Measurements from ENCODE around the gene AP2A1. TPM values are rescaled to one million over a fixed set of nuclear protein-coding genes. Genes with fewer than 3 reads are reported as not detected.

Gene AP2A1
- total and polyA plus RNA-seq, 4 donors = 20.1 to 123 (median 57.5) TPM

DNA sequence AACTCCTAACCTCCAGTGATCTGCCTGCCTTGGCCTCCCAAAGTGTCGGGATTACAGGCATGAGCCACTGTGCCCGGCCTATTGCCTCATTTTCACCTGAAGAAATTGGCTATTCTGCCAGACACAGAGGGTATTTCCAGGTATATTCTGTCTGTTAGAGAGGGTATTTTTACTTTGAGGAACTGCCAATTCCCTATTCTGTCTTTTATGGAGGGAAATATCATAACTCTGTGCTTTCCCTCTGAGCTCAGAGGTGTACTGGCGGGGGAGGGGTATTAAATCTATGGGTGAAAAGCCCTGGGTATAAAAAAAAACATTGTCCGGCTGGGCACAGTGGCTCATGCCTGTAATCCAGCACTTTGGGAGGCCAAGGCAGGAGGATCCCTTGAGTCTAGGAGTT is 28.5 kb upstream of the AP2A1 start:
- Histone ChIP-seq H3K9me3 (ENCODE audit: control insufficient read depth in 4 of 4, low read length in 3 of 4) (no peaks in the 10 kb centered on the region), H3K4me1 (ENCODE audit: control insufficient read depth in 4 of 4, insufficient read depth in 4 of 4, low read length in 3 of 4) (no peaks in the 10 kb centered on the region), H3K27me3 (ENCODE audit: control insufficient read depth in 4 of 4, insufficient read depth in 4 of 4, low read length in 3 of 4) (no peaks in the 10 kb centered on the region), H3K27ac (ENCODE audit: low read depth in 1 of 2, low read length in 2 of 2) (no peak overlapping the region), H3K9ac (ENCODE audit: low read depth in 1 of 2, low read length in 2 of 2) (no peak overlapping the region), H3K4me3 (ENCODE audit: low read depth in 1 of 3, low read length in 3 of 3) (no peak overlapping the region), H3K36me3 (ENCODE audit: control insufficient read depth in 4 of 4, insufficient read depth in 3 of 4, low read depth in 1 of 4, low read length in 3 of 4) (no peaks in the 10 kb centered on the region)
- no peak for TF ChIP-seq YY1 (IDR thresholded peaks at IDR 0.05)
- TF ChIP-seq, protein P1, sequence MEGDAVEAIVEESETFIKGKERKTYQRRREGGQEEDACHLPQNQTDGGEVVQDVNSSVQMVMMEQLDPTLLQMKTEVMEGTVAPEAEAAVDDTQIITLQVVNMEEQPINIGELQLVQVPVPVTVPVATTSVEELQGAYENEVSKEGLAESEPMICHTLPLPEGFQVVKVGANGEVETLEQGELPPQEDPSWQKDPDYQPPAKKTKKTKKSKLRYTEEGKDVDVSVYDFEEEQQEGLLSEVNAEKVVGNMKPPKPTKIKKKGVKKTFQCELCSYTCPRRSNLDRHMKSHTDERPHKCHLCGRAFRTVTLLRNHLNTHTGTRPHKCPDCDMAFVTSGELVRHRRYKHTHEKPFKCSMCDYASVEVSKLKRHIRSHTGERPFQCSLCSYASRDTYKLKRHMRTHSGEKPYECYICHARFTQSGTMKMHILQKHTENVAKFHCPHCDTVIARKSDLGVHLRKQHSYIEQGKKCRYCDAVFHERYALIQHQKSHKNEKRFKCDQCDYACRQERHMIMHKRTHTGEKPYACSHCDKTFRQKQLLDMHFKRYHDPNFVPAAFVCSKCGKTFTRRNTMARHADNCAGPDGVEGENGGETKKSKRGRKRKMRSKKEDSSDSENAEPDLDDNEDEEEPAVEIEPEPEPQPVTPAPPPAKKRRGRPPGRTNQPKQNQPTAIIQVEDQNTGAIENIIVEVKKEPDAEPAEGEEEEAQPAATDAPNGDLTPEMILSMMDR (IDR thresholded peaks at IDR 0.05; ENCODE audit: low read depth, low read length, missing input control) = no peak
- 88% methylated on average over 4 of the region's 4 CpGs for WGBS
- DNase-seq (ENCODE audit: low spot score) = no peak

DNA sequence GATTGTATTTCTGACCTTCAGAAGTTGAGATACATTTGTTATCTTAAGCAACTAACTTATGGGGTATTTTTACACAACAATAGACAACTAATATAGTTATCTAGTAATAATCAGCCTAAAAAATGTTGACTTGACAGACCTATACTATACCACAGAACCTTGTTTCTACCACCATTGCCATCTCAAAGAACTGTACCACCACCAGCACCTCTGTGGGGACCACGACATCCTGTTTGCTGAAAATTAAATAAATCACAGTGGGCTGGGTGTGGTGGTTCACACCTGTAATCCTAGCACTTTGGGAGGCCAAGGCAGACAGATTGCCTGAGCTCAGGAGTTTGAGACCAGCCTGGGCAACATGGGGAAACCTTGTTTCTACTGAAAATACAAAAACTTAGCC is 27.7 kb upstream of the AP2A1 start:
- Histone ChIP-seq H3K36me3 (ENCODE audit: control insufficient read depth in 4 of 4, insufficient read depth in 3 of 4, low read depth in 1 of 4, low read length in 3 of 4) (no peaks in the 10 kb centered on the region), H3K27ac (ENCODE audit: low read depth in 1 of 2, low read length in 2 of 2) (no peak overlapping the region), H3K4me3 (ENCODE audit: low read depth in 1 of 3, low read length in 3 of 3) (no peak overlapping the region), H3K9ac (ENCODE audit: low read depth in 1 of 2, low read length in 2 of 2) (no peak overlapping the region), H3K9me3 (ENCODE audit: control insufficient read depth in 4 of 4, low read length in 3 of 4) (no peaks in the 10 kb centered on the region), H3K4me1 (ENCODE audit: control insufficient read depth in 4 of 4, insufficient read depth in 4 of 4, low read length in 3 of 4) (no peaks in the 10 kb centered on the region), H3K27me3 (ENCODE audit: control insufficient read depth in 4 of 4, insufficient read depth in 4 of 4, low read length in 3 of 4) (no peaks in the 10 kb centered on the region)
- TF ChIP-seq, protein P2, sequence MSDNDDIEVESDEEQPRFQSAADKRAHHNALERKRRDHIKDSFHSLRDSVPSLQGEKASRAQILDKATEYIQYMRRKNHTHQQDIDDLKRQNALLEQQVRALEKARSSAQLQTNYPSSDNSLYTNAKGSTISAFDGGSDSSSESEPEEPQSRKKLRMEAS (IDR thresholded peaks at IDR 0.05) = no peak
- no peak for TF ChIP-seq TAF1 (conservative IDR thresholded peaks at IDR 0.05)
- no peak for DNase-seq (ENCODE audit: low spot score)
- 83% methylated on average over 1 of the region's 1 CpG for WGBS

DNA sequence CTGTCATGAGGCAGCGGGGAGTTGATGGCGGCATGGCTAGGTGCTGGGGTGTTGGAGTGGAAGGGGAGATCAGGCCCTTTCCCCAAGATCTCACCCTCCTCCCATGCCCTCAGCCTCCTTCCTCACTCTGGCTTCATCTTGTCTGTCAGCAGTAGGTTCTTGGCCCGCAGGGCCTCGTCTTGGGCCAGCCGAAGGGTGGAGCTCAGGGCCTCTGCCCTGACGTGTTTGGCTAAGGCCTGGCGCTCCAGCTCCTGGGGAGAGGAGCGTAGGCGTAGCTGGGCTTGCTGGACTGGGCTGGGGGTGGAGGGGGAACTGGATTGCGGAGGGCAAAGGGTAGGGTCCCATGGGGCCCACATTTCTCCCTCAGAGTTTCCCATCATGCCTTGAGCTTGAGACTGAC is 26.9 kb upstream of the AP2A1 start:
- Histone ChIP-seq H3K4me3 (ENCODE audit: low read depth in 1 of 3, low read length in 3 of 3) (no peak overlapping the region), H3K27ac (ENCODE audit: low read depth in 1 of 2, low read length in 2 of 2) (no peak overlapping the region), H3K9ac (ENCODE audit: low read depth in 1 of 2, low read length in 2 of 2) (no peak overlapping the region), H3K36me3 (ENCODE audit: control insufficient read depth in 4 of 4, insufficient read depth in 3 of 4, low read depth in 1 of 4, low read length in 3 of 4) (no peaks in the 10 kb centered on the region), H3K27me3 (ENCODE audit: control insufficient read depth in 4 of 4, insufficient read depth in 4 of 4, low read length in 3 of 4) (no peaks in the 10 kb centered on the region), H3K9me3 (ENCODE audit: control insufficient read depth in 4 of 4, low read length in 3 of 4) (no peaks in the 10 kb centered on the region), H3K4me1 (ENCODE audit: control insufficient read depth in 4 of 4, insufficient read depth in 4 of 4, low read length in 3 of 4) (no peaks in the 10 kb centered on the region)
- TF ChIP-seq, protein P2 (IDR thresholded peaks at IDR 0.05) = no peak
- 96% methylated on average over 10 of the region's 10 CpGs for WGBS
- no peak for DNase-seq (ENCODE audit: low spot score)

DNA sequence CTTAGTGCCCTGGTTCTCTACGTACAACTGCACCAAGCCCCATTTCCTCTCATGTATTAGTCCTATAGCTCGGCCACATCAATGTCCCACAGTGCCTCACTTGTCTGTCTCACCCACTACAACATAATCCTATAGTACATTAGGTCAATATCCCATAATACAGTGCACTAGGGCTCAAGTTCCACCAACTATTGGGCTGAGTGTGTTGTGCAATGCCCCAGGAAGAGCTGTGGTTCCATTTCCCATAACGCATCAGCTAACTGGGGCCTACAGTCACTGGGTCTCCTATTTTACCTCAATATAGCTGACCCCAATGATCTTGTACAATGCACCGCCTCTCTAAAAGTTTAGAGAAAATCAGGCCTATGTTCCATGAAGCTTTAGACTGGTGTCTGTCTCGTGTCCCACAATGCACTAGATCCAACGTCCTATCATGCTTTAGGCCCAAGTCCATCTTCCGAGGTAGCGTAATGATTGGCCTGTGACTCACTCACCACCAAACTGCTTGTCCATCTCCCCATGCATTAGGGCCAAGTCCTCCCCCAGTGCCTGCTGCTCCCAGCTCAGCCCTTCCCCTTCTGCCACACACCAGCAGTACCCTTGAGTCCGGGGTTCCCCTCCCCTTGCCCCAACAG is 25.5 kb upstream of the AP2A1 start:
- H3K9ac ChIP-seq (ENCODE audit: low read depth in 1 of 2, low read length in 2 of 2) = no peak overlapping the region
- no peak for DNase-seq (ENCODE audit: low spot score)
- H3K27ac ChIP-seq (ENCODE audit: low read depth in 1 of 2, low read length in 2 of 2) = no peak overlapping the region
- H3K4me1 ChIP-seq (ENCODE audit: control insufficient read depth in 4 of 4, insufficient read depth in 4 of 4, low read length in 3 of 4) = peaks cover 0 to 1% (median 0%) of the 10 kb centered on the region in 4 donors
- H3K36me3 ChIP-seq (ENCODE audit: control insufficient read depth in 4 of 4, insufficient read depth in 3 of 4, low read depth in 1 of 4, low read length in 3 of 4) = no peaks in the 10 kb centered on the region
- no peak overlapping the region for H3K4me3 ChIP-seq (ENCODE audit: low read depth in 1 of 3, low read length in 3 of 3)
- no peaks in the 10 kb centered on the region for H3K27me3 ChIP-seq (ENCODE audit: control insufficient read depth in 4 of 4, insufficient read depth in 4 of 4, low read length in 3 of 4)
- 82% methylated on average over 9 of the region's 9 CpGs for WGBS
- H3K9me3 ChIP-seq (ENCODE audit: control insufficient read depth in 4 of 4, low read length in 3 of 4) = no peaks in the 10 kb centered on the region
- TF ChIP-seq, protein P3, sequence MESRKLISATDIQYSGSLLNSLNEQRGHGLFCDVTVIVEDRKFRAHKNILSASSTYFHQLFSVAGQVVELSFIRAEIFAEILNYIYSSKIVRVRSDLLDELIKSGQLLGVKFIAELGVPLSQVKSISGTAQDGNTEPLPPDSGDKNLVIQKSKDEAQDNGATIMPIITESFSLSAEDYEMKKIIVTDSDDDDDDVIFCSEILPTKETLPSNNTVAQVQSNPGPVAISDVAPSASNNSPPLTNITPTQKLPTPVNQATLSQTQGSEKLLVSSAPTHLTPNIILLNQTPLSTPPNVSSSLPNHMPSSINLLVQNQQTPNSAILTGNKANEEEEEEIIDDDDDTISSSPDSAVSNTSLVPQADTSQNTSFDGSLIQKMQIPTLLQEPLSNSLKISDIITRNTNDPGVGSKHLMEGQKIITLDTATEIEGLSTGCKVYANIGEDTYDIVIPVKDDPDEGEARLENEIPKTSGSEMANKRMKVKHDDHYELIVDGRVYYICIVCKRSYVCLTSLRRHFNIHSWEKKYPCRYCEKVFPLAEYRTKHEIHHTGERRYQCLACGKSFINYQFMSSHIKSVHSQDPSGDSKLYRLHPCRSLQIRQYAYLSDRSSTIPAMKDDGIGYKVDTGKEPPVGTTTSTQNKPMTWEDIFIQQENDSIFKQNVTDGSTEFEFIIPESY (IDR thresholded peaks at IDR 0.05) = no peak
- TF ChIP-seq RAD21 (IDR thresholded peaks at IDR 0.05) (no peak), NR2F2 (IDR thresholded peaks at IDR 0.05) (no peak), HNF4G (IDR thresholded peaks at IDR 0.05) (no peak), TAF1 (conservative IDR thresholded peaks at IDR 0.05) (no peak), RXRA (IDR thresholded peaks at IDR 0.05) (no peak), HNF4A (conservative IDR thresholded peaks at IDR 0.05) (no peak), FOXA2 (IDR thresholded peaks at IDR 0.05) (no peak), FOXA1 (IDR thresholded peaks at IDR 0.05) (no peak), SP1 (IDR thresholded peaks at IDR 0.05) (no peak)
- TF ChIP-seq, protein P4, sequence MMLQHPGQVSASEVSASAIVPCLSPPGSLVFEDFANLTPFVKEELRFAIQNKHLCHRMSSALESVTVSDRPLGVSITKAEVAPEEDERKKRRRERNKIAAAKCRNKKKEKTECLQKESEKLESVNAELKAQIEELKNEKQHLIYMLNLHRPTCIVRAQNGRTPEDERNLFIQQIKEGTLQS (IDR thresholded peaks at IDR 0.05) = no peak
- TF ChIP-seq, protein P5, sequence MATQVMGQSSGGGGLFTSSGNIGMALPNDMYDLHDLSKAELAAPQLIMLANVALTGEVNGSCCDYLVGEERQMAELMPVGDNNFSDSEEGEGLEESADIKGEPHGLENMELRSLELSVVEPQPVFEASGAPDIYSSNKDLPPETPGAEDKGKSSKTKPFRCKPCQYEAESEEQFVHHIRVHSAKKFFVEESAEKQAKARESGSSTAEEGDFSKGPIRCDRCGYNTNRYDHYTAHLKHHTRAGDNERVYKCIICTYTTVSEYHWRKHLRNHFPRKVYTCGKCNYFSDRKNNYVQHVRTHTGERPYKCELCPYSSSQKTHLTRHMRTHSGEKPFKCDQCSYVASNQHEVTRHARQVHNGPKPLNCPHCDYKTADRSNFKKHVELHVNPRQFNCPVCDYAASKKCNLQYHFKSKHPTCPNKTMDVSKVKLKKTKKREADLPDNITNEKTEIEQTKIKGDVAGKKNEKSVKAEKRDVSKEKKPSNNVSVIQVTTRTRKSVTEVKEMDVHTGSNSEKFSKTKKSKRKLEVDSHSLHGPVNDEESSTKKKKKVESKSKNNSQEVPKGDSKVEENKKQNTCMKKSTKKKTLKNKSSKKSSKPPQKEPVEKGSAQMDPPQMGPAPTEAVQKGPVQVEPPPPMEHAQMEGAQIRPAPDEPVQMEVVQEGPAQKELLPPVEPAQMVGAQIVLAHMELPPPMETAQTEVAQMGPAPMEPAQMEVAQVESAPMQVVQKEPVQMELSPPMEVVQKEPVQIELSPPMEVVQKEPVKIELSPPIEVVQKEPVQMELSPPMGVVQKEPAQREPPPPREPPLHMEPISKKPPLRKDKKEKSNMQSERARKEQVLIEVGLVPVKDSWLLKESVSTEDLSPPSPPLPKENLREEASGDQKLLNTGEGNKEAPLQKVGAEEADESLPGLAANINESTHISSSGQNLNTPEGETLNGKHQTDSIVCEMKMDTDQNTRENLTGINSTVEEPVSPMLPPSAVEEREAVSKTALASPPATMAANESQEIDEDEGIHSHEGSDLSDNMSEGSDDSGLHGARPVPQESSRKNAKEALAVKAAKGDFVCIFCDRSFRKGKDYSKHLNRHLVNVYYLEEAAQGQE (IDR thresholded peaks at IDR 0.05) = no peak

Measured in liver (tissue), 9 donors.